DMS79 treated with DMSO at 0.1 percent for 48 hours (cell line): Measurements from ENCODE around the gene BEX2.
A peak's percentile ranks its signal among the peaks of the same experiment; 100 is the strongest.
"Not testable (repeated sequence)": the region's sequence is repeated elsewhere in the genome, so short reads cannot be mapped to it uniquely, and the experiment has no call there.

ENCODE experiments used
- DNase-seq: peaks from one replicate; lab custom pipeline; 2025; lab: John Stamatoyannopoulos, UW

BEX2 gene

DNA sequence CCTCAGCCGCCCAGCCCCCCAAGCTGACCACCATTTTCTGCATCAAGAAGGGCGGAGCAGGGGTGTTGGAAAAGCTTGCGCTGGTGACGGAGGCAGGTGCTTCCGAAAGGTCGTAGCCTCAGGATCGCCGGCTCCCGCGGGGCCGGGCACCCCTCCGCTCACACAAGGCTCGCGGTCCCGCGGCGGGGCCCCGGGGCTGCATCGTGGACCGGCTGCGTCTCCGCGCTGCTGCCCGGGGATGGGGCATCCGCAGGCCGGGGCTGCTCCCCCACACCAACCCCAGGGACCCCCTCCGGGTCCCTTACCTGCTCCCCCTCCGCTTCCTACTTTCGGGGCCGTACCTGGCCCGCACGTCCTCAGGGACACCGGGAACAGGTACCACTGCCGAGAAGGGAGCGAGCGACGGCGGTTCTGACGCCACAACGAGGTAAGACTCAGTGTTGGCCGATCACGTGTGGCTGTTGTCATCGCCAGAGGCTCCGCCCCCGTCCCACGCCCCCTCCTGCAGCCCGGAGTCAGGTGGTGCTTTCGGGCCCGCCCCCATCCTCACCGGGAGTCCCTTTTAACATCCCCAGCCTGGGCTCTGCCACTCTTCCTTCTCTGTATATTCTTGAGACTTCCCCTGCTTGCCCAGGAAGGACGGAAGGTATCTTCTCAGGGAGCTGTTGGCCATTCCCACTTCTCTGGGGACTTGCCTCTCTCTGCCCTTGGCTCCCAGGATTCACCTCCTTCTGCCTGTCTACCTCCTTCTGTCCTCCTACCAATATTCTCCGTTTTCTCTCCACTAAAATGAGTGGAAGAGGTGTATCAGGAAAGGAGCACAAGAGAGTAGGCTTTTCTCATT is at the start of gene BEX2:
Gene BEX2, minus strand, starts transcription at position 436 of the 844 bp plus-strand sequence. CDS start 1,014 bp downstream, outside the sequence.
- peak; percentile 89 for DNase-seq

DNA sequence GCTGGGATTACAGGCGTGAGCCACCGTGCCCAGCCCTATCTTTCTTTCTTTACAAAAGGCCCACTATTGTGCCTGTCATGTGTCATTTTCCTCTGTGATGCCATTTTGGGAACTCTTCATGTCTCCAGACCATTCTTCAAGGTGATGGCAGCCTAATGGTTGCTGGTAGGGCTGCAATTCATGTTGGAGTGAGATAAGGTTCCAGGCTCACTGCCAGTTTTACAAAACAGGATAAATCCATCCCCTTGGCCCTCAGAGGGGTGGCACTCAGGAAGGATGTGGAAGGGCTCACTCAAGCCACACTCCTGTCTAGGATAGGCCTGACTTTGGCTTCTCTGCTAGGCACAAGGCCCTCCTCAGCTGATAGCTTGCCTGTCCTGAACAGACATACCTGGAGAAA is 49.3 kb upstream of the BEX2 start:
- no peak for DNase-seq

DNA sequence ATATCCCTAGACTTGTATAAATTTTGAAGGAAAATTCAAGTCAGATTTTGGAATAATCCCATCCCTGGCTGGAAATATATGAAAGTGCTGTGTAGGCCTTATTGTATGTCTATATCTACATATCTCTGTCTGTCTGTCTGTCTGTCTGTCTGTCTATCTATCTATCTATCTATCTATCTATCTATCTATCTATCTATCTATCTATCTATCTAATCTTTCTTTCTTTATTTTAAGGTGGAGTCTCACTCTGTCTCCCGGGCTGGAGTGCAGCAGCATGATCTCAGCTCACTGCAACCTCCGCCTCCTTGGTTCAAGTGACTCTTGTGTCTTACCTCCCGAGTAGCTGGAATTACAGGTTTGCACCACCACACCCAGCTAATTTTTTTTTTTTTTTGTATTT is 48.8 kb upstream of the BEX2 start:
- DNase-seq, result not testable (repeated sequence)

DNA sequence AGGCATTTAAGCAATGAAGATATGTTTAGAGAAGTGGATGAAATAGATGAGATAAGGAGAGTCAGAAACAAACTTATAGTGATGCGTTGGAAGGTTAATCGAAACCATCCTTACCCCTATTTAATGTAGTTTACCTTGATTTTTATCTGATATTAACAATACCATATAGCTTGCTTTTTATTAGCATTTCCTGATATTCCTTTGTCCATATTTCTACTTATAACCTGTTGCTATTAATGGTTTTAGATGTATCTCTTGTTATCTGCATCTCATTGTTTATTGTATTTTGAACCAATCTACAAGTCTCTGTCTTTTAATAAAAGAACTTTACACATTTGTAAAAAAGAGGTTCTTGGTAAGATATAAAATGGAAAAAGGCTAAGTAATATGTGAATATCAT is 47.1 kb upstream of the BEX2 start:
- DNase-seq, result no peak

DNA sequence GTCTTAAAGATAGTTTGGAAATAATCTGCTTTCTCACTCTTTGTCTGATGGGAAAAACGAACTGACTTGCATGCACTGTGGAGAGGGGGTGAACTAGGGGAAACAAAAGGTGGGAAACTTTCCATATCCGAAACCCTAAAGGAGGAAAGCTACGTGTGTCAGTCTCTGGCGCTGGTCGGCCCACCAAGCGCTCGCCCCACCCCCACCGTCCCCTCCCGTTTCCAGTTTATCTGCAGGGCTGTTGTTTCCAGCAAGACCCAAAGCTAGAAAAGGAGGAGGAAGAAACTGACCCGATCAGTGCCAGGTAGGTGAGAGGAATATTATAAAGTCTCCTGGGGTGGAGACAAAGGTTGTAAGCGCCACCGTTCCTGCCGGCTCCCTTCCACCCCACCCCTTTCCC is 46.1 kb upstream of the BEX2 start:
- DNase-seq, result no peak

DNA sequence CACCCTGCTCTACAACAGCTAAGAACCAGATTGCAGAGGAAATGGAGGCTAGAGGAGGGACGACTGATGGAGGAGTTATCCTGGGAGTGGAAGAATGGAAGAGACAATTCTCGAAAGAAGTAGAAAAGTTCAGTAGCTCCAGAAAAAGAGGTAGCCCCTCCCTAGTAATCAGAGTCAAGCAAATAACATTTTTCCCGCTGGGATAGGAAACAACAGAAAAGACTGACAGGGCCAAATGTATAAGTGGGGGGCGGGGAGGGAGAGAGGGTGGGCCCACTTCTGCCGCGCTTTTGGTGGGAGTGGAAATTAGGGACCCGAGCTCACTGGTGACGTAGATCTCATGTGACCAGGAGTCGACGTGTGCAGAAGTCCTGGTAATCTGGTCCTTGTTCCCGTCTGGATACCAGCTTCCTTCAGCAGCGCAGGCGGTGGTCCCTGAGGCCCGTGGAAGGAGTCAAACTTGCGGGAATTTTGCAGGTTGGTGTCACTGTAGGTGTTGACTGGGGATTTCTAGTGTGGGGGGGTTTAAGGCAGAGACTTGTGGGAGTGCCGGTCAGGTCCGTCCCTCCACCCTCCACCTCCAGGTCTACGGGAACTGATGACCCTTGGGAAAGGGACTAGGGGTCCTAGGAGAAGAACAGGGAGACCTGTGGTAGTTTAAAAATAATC is 45.5 kb upstream of the BEX2 start, which contains the start of gene TCEAL9:
Gene TCEAL9, plus strand, starts transcription at position 377 of the 669 bp plus-strand sequence. CDS start 1,179 bp downstream, outside the sequence.
- DNase-seq, result peak; percentile 75

DNA sequence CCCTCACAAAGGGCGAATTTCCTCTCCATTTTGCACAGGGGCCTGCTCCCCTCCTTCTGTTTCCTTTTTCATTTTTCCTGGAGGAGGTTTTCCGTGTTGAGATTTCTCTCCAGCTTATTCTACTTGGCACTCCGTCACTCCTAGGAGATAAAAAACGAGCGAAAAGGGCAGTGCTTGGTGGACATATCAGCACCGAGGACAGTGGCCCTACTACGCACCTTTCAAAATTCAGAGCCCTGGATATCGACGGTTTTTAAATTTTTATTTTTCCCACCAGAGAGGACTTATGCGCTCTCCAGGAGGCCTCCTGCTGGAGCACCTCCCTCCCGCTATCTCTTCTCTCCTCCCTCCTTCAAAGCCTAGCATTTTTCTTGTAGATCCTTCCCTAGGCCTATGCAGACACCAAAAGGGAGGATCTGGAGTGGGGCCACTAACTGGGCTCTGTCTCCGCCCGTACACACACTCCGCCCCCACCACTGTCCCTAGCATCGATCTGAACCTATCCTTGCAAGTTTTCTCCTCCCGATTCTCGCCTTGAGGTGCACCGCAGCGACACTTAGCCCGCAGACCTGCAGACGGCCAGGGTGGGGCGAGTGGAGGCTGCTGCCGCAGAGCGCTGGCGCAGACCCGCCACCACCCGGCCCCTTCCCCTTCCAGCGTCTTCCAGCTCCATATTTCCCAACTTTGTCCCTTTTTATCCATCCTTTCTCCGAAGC is 37.0 kb upstream of the BEX2 start:
- no peak for DNase-seq

DNA sequence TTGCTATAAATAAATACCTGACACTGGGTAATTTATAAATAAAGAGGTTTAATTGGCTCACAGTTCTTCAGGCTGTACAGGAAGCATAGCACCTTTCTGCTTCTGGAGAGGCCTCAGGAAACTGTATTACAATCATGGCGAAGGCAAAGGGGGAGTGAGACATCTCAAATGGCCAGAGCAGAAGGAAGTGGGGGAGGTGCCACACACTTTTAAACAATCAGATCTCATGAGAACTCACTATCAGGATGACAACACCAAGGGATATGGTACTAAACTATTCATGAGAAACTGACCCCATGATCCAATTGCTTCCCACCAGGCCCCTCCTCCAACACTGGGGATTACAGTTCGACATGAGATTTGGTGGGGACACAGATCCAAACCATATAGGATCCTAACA is 33.8 kb upstream of the BEX2 start:
- no peak for DNase-seq

DNA sequence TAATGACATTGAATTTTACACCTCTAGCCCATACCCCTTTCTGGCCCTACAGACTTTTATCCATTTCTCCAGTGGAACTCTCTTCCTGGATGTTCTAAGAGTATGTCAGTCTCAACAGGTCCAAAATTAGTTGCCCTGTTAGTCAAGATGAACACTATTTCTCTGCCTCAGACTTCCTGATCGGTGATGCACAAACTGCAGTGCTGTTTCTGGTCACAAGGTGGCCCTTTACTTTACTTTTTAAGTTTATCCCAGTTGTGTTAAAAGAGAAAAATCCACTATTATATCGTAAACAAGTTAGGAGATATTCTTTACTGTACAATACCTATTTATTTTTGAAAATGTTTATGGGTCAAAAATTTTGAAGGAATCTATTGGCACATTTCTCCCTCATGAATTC is 32.3 kb upstream of the BEX2 start:
- DNase-seq, result peak; percentile 23

DNA sequence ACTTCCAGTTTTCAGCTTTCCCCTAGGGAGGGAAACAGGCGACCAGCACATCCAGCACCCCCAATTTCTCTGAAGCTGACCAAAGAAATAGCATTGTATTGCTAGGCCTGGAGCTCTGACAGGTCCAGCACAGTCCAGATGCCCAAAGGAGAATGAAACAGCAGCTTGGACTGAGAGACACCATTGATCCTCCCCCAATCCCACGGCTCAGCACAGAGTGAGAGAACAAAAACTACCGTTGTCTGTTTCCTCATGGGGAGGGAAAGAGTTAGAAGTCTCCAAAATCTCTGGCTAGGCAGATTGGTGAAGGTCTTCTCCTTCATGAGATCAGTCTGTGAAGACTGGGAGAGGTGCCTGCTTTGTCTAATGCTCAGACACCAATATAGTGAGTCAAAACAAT is 27.9 kb upstream of the BEX2 start:
- DNase-seq, result no peak

DNA sequence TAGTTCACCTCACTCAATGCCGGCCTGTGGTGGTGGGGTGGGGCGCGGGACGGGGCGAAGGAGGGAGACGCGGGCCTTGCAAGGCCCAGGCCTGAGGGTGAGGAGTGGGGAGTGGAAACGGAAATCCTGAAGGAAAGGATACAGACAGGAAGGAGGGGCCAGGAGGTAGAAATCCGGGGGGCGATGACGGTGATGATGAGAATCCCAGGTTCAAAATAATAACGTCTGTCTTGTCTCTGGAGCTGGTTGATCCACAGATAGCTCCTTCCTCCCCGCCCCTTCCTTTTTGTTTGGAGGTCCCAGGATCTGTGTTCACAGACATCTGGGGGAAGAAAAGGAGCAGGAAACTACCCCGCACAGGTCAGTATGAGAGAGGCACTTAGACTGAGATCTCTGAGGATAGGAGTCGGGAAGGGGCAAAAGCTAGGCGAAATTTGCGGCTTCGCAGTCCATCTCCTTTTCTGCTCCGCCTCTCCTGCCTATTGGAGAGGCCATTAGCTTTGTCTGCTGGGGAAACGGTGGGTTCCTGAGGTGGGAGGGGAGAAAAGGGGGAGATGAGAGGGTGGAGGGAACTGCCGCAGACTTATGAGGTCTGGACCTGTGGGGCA is 20.0 kb upstream of the BEX2 start:
- DNase-seq, result no peak

DNA sequence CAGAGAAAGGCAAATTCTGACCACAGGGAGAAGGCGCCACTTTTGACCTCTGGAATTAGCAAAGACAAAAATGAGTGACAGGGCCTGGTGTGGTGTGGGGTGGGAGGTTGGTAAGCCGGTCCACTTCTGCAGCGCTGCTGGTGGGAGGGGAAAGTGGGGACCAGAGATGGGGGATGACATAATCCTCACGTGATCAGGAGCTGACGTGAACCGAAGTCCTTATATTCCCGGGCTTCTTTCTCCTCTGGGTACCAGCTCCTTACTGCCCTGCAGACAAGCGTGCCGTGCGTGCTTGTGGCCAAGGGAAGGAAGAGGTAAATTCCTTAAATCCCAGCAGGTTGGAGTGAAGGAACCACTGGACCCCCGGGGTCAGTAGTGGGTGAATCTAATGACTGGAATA is 19.2 kb upstream of the BEX2 start, which contains the start of gene TCEAL7:
Gene TCEAL7, plus strand, starts transcription at position 249 of the 400 bp plus-strand sequence. CDS start 1,165 bp downstream, outside the sequence.
- DNase-seq, result no peak

DNA sequence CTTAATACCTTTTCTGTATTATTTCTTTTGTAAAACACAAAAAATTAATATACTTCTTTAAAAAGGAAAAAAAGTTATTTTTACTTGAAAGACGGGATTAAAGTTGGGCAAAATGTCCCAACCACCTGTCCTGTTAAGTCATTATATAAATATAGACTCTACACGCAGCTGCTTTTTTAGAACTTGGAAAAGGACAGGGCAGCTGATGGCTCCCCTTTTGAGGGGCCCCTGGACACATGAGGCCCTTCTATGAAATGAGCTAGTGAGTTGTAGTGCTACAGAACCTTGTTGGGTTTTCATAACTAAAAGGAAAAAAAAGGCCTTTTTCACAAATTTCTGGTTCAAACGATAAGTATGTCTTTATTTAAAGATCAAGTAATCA is 600 bp upstream of the BEX2 start:
- DNase-seq, result no peak

DNA sequence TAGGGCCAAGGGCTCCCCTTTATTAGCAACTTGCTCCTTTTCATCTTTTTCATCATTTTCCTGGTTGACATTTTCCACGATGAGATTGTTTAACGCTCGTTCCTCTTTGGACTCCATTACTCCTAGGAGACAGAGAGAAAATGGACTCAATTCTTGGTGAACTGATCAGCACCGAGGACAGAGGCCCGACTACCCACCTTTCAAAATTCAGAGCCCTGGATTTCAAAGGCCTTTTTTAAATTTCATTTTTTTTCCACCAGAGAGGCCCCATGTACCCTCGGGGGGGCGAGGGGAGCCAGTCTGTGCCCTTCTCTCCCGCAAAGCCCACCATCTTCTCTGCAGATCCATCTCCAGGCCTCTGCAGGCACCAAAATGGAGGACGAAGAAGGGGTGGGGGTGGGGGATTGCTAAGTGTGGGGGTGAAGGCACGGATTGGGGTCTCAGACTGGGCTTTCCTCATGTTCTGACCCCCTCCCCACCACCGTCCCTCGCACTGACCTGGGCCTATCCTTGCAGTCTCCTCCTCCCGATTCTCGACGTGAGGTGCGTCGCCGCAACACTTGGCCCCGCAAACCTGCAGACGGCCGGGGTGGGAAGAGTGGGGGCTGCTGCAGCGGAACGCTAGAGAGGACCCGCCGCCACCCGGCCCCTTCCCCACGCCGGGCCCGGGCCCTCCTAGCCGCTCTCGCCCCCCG is 783 bp downstream of the BEX2 start:
- peak; percentile 37 for DNase-seq

DNA sequence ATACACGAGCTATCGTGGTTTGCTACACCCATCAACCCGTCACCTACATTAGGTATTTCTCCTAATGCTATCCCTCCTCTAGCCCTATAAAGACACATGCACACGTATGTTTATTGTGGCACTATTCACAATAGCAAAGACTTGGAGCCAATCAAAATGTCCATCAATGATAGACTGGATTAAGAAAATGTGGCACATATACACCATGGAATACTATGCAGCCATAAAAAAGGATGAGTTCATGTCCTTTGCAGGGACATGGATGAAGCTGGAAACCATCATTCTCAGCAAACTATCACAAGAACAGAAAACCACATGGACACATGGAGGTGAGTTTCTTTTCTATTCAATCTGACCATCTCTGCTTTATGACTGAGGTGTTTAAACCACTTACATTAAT is 5.1 kb downstream of the BEX2 start:
- DNase-seq, result not testable (repeated sequence)

DNA sequence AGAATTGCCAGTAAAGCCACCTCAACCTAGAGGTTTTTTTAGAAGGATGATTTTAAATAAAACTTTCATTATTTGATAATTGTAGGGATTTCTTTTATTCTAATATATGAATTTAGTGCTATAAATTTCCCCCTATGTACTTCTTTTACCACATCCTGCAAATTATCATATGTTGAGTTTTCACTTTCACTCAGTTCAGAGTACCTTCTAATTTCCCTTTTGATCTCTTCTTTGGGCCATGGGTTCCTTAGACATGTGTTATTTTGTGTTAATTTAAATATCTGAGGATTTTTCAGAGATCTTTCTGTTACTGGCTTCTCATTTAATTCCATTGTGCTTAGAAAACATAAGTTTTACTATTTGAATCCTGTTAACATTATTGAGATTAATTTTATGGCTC is 6.1 kb downstream of the BEX2 start:
- DNase-seq, result no peak

DNA sequence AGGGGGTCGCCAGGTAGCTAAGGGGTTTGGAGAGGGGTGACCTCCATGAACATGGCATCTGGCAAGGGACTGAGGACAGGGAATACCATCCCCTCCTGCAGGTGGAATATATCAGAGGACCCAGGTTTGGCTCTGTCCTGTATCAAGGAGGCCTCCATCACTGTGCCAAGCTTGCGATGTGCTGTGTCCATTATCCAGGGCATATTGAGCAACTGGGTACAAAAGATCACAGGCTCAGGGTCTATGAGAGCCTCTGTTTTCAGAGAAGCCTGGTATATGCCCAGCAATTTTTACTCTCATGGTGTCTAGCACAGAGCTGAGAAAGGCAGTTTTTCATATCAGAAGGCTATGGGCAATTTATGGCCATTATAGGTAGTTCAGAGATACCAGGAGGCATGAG is 17.7 kb downstream of the BEX2 start:
- no peak for DNase-seq

DNA sequence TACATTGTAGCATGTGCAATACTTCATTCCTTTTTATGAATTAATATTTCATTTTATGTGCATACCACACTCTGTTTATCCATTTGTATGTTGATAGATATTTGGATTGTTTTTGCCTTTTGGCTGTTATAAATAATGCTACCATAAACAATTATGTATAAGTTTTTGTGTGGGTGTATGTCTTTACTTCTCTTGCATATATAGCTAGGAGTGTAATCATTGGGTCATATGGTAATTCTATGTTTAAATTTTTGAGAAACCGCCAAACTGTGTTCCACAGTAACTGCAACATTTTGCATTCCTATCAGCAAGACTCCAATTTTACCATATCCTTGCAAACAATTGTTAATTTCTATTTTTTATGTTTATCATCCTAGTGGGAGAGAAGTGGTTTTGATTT is 31.2 kb downstream of the BEX2 start:
- no peak for DNase-seq

DNA sequence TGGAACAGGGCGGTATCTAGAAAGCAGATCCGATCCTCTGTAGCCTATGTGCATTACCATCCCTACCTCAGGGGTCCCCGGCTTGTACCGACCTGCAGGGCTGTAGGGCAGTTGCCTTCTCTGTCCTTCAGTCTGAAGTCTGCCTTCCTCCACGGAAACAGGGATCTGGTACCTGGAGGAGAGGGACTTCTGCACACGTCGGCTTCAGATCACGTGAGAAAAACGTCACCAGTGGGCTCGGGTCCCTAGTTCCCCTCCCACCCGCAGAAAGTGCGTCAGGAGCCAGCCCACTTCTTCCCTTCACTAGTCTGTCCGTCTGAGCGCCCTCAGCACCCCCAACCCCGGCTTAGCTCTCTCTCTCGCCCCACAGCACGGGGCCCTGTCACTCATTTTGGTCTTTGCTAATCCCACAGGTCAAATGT is 34.2 kb downstream of the BEX2 start, which contains the start of gene TCEAL5:
Gene TCEAL5, minus strand, starts transcription at position 170 of the 422 bp plus-strand sequence. CDS start 2,187 bp downstream, outside the sequence.
- peak; percentile 79 for DNase-seq

DNA sequence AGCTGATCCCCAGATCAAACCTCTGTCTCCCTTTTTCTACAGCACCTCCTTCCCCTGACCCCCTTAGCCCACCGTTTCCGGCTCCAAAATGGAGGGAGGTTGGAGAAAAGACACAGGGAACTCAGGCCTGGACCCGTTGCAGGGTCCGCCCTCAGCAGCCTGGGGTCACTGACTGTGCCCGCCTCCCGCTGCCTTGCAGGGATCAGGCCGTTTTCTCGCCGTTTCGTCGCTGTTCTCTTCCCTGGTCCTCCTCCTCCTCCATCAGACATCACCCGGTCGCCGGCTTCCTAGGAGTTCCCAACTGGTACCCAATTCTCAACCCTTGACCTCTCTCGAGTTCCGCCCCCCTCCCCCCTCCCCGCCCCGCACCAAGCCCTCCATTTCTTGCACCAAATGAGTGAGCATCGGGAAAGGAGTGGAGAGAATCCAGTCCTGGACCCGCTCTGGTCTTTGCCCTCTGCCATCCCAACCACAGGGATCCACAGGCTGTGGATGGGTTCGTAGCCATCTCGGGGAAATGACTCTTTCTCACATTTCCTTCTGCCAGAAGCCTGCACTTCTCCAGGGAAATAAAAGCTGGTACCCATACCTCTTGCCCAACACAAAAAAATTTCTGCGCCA is 34.7 kb downstream of the BEX2 start:
- DNase-seq, result peak; percentile 20

DNA sequence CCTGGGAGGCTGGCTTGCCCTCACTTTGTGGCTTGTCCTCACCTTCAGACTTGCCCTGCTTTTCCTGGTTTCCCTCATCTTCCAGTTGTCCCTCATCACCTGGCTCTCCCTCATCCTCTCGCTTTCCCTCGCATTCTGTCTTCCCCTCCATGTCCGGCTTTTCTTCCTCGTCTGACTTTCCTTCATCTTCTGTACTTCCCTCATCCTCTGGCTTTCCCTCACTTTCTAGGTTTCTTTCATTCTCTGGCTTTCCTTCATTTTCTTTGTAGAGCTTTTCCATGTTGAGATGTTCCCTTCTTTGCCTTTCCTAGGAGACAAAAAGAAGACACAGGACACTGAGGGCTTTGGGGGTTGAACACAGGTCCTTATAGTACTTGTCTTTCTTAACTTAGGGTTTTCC is 36.5 kb downstream of the BEX2 start:
- DNase-seq, result no peak
